H1 (cell line): ENCODE data around the gene PKD1L1. TPM values are rescaled to one million over a fixed set of nuclear protein-coding genes. Genes with fewer than 3 reads are reported as not detected.

Experiments
- RXRA ChIP-seq: IDR thresholded peaks from 2 replicates; pipeline ENCODE4 v1.6.1; 2011; ENCODE audit warnings: low read depth, mild to moderate bottlenecking, low read length, moderate library complexity; ENCODE audit not compliant: insufficient read depth
- polyA plus RNA-seq, 7 experiments: library from polyadenylated mRNA; depleted of rRNA in 3 of 7; stranded (reverse) in 5 of 7; unstranded in 2 of 7; fragments of >200 nt in 5 of 7; fragments of 200-250 nt in 2 of 7; gene quantifications; 1 replicate in 5 of 7; 2 replicates in 1 of 7; 4 replicates in 1 of 7; pipeline versions ENCODE4 v1.2.1 to v1.2.3, GENCODE V29; 2011 to 2013; ENCODE audit warnings: missing spikeins in 2 of 7, mixed read lengths in 2 of 7
- total RNA-seq: library from RNA; stranded (reverse); fragmentation: NEBNext Ultra II Directional; extraction: Animal tissue kit (Norgen Biotek cat#: 25700); gene quantifications from 2 replicates; pipeline ENCODE4 v1.2.1, GENCODE V29; 2021
- TF ChIP-seq, protein P1 (sequence below): IDR thresholded peaks from 2 replicates; pipeline ENCODE4 v1.6.1; 2011; ENCODE audit warnings: low read length, improper control_type of control experiment

The PKD1L1 gene
- total and polyA plus RNA-seq, 2 of the 8 experiments (the other 6 are each of a cell fraction or from before 2014, with no cell fraction given) = 0.22 to 0.35 TPM

DNA sequence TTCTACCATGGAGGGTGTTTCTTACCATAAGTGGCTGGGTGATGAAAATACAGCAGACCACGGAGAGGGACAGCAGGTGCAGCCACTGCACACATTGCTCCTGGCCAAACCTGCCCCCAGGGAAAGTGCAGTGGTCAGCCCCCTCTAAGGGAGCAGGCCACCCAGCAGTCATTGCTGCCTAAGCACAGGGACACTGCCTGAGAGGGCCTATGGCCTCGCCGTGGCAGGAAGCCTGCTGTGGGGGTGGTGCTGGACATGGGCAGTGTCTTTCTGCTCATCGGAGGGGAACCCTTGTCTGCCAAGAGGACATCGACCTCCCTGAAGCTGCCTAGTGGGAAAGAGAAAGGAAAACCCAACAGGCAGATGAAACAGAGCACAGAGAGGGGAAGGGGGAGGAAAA lies 118.3 kb downstream of the PKD1L1 start (continued):
- TF ChIP-seq, protein P1, sequence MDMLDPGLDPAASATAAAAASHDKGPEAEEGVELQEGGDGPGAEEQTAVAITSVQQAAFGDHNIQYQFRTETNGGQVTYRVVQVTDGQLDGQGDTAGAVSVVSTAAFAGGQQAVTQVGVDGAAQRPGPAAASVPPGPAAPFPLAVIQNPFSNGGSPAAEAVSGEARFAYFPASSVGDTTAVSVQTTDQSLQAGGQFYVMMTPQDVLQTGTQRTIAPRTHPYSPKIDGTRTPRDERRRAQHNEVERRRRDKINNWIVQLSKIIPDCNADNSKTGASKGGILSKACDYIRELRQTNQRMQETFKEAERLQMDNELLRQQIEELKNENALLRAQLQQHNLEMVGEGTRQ = no peak
- no peak for TF ChIP-seq RXRA
